ENCODE data around the gene SYPL2. TPM values are rescaled to one million over a fixed set of nuclear protein-coding genes. Genes with fewer than 3 reads are reported as not detected.
"Not testable (repeated sequence)": the region's sequence is repeated elsewhere in the genome, so short reads cannot be mapped to it uniquely, and the experiment has no call there.

SYPL2 gene
- total RNA-seq, 2 experiments from 2014 or later, result not detected

- H2AFZ ChIP-seq (ENCODE audit: low read length), result no peak overlapping the region
- ChIA-PET POLR2A (interaction anchor here (0.7 to 1.3 kb wide), 2 partner anchors 9 to 71 kb away, joined by 3 to 6 read pairs; no protein-coding TSS in a partner anchor), CTCF (ENCODE audit: unreplicated experiment) (no interaction called here)
- H3K4me2 ChIP-seq (ENCODE audit: low read length), result no peak overlapping the region
- BruUV-seq (replicated peaks), result no TSS peak
- intact Hi-C loops (cut with micrococcal nuclease; ENCODE audit: unreplicated experiment), result no loop called here
- no peak for DNase-seq (ENCODE audit: low spot score)
- no peaks in the 10 kb centered on the region for H3K4me1 ChIP-seq (ENCODE audit: insufficient read depth, low read length, poor library complexity, severe bottlenecking)
- no peaks in the 10 kb centered on the region for H3K36me3 ChIP-seq (ENCODE audit: insufficient read depth, low read length)
- no peak overlapping the region for H3K4me3 ChIP-seq (ENCODE audit: low read depth, low read length, poor library complexity, severe bottlenecking)
- no peaks in the 10 kb centered on the region for H3K9me2 ChIP-seq (ENCODE audit: insufficient read depth, low read length)
- H3K9me3 ChIP-seq (ENCODE audit: low read length), result no peaks in the 10 kb centered on the region
- no peak overlapping the region for H3K27ac ChIP-seq (ENCODE audit: low read depth, low read length, poor library complexity, severe bottlenecking)
- TF ChIP-seq CTCF (conservative IDR thresholded peaks at IDR 0.05; ENCODE audit: low read length), result no peak
- TF ChIP-seq EZH2phosphoT487 (IDR thresholded peaks at IDR 0.05; ENCODE audit: borderline replicate concordance, low read depth, low read length), result no peak
- H3K79me2 ChIP-seq (ENCODE audit: insufficient read depth, low read depth, low read length), result no peaks in the 10 kb centered on the region
- no peaks in the 10 kb centered on the region for H4K20me1 ChIP-seq (ENCODE audit: insufficient read depth, low read length)
Observed at GRCh38 chr1:109468903-109469302, 2.6 kb downstream of the SYPL2 start.

GRCh38 chr1:109470245-109470644 is 3.9 kb downstream of the SYPL2 start:
- Histone ChIP-seq H3K9me3 (ENCODE audit: low read length) (no peaks in the 10 kb centered on the region), H3K4me2 (ENCODE audit: low read length) (no peak overlapping the region), H3K27ac (ENCODE audit: low read depth, low read length, poor library complexity, severe bottlenecking) (no peak overlapping the region), H3K79me2 (ENCODE audit: insufficient read depth, low read depth, low read length) (no peaks in the 10 kb centered on the region), H3K4me1 (ENCODE audit: insufficient read depth, low read length, poor library complexity, severe bottlenecking) (no peaks in the 10 kb centered on the region), H3K4me3 (ENCODE audit: low read depth, low read length, poor library complexity, severe bottlenecking) (no peak overlapping the region), H4K20me1 (ENCODE audit: insufficient read depth, low read length) (no peaks in the 10 kb centered on the region), H2AFZ (ENCODE audit: low read length) (no peak overlapping the region), H3K9me2 (ENCODE audit: insufficient read depth, low read length) (no peaks in the 10 kb centered on the region), H3K36me3 (ENCODE audit: insufficient read depth, low read length) (no peaks in the 10 kb centered on the region)
- DNase-seq (ENCODE audit: low spot score), result no peak
- POLR2A ChIA-PET, result interaction anchor here (0.7 kb wide), 6 partner anchors 43 to 705 kb away, joined by 3 to 8 read pairs (median 6); no protein-coding TSS in a partner anchor
- intact Hi-C loops (cut with micrococcal nuclease; ENCODE audit: unreplicated experiment), result no loop called here
- TF ChIP-seq EZH2phosphoT487 (IDR thresholded peaks at IDR 0.05; ENCODE audit: borderline replicate concordance, low read depth, low read length), result no peak
- no peak for TF ChIP-seq CTCF (conservative IDR thresholded peaks at IDR 0.05; ENCODE audit: low read length)
- BruUV-seq (replicated peaks), result no TSS peak
- CTCF ChIA-PET (ENCODE audit: unreplicated experiment), result no interaction called here

GRCh38 chr1:109472779-109473178 is 6.4 kb downstream of the SYPL2 start:
- H3K9me3 ChIP-seq (ENCODE audit: low read length), result no peaks in the 10 kb centered on the region
- CTCF ChIA-PET (ENCODE audit: unreplicated experiment), result no interaction called here
- POLR2A ChIA-PET, result interaction anchor here (0.6 kb wide), 1 partner anchor 334 kb away, joined by 3 read pairs; no protein-coding TSS in a partner anchor

GRCh38 chr1:109473284-109474057 is 7.1 kb downstream of the SYPL2 start:
- H3K4me3 ChIP-seq (ENCODE audit: low read depth, low read length, poor library complexity, severe bottlenecking); H3K27ac ChIP-seq (ENCODE audit: low read depth, low read length, poor library complexity, severe bottlenecking); DNase-seq (ENCODE audit: low spot score); CTCF ChIA-PET (ENCODE audit: unreplicated experiment); H3K36me3 ChIP-seq (ENCODE audit: insufficient read depth, low read length); H3K79me2 ChIP-seq (ENCODE audit: insufficient read depth, low read depth, low read length); H2AFZ ChIP-seq (ENCODE audit: low read length); intact Hi-C loops (cut with micrococcal nuclease; ENCODE audit: unreplicated experiment); H3K9me2 ChIP-seq (ENCODE audit: insufficient read depth, low read length); H3K9me3 ChIP-seq (ENCODE audit: low read length); BruUV-seq (replicated peaks); H4K20me1 ChIP-seq (ENCODE audit: insufficient read depth, low read length); H3K4me2 ChIP-seq (ENCODE audit: low read length); POLR2A ChIA-PET; H3K4me1 ChIP-seq (ENCODE audit: insufficient read depth, low read length, poor library complexity, severe bottlenecking): not testable (repeated sequence)

More at GRCh38 chr1:109472779-109473178, 6.4 kb downstream of the SYPL2 start:
- H3K9me2 ChIP-seq (ENCODE audit: insufficient read depth, low read length), result no peaks in the 10 kb centered on the region
- no peak overlapping the region for H3K4me3 ChIP-seq (ENCODE audit: low read depth, low read length, poor library complexity, severe bottlenecking)
- H3K79me2 ChIP-seq (ENCODE audit: insufficient read depth, low read depth, low read length), result no peaks in the 10 kb centered on the region
- no peaks in the 10 kb centered on the region for H3K4me1 ChIP-seq (ENCODE audit: insufficient read depth, low read length, poor library complexity, severe bottlenecking)
- H4K20me1 ChIP-seq (ENCODE audit: insufficient read depth, low read length), result no peaks in the 10 kb centered on the region
- H3K27ac ChIP-seq (ENCODE audit: low read depth, low read length, poor library complexity, severe bottlenecking), result no peak overlapping the region
- no peak for DNase-seq (ENCODE audit: low spot score)
- H3K4me2 ChIP-seq (ENCODE audit: low read length), result no peak overlapping the region
- no TSS peak for BruUV-seq (replicated peaks)
- intact Hi-C loops (cut with micrococcal nuclease; ENCODE audit: unreplicated experiment), result no loop called here
- H3K36me3 ChIP-seq (ENCODE audit: insufficient read depth, low read length), result no peaks in the 10 kb centered on the region
- no peak overlapping the region for H2AFZ ChIP-seq (ENCODE audit: low read length)
- TF ChIP-seq EZH2phosphoT487 (IDR thresholded peaks at IDR 0.05; ENCODE audit: borderline replicate concordance, low read depth, low read length) (no peak), CTCF (conservative IDR thresholded peaks at IDR 0.05; ENCODE audit: low read length) (no peak)
